ENCODE measurements around the gene PLXND1.

PLXND1 gene

GRCh38 chr3:129610276-129610675, 3.8 kb upstream of the PLXND1 start:
- Mint-ChIP-seq H3K27me3 (peaks cover 3% of the 10 kb centered on the region), H3K4me3 (no peak overlapping the region), H3K9me3 (no peaks in the 10 kb centered on the region), H3K36me3 (no peaks in the 10 kb centered on the region), H3K4me1 (peaks cover 4% of the 10 kb centered on the region), H3K27ac (no peak overlapping the region)

DNA sequence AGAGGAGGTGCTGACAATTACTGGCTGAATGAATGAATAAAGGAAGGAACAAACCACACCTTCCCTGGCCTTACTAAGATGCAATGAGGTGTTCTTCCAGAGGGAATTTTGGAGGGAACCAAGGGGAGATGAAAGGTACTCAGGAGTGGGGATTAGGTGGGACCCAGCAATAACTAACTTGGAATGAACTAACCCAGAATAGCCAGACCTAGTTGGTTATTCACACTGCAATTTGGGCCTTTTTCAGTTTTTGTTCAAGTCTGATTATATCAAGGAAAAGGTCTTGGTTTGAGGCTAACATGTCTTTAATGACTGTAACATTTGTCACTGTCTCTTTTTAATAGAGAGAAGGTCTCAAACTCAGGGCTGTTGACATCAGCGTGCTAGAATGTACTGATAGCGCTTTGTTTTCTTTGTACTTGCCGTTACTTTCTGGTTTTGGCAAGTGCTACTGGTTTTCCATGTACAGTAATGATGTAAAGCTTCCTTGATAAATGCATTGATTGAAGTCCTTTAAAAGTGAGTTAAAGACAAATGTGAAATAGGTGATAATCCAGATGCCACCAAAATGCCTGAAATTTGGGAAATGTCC, 3.2 kb upstream of the PLXND1 start:
- Mint-ChIP-seq H3K27me3 (peaks cover 3% of the 10 kb centered on the region), H3K27ac (peak overlapping the region; percentile 3), H3K4me1 (peaks cover 4% of the 10 kb centered on the region), H3K9me3 (no peaks in the 10 kb centered on the region), H3K4me3 (no peak overlapping the region), H3K36me3 (no peaks in the 10 kb centered on the region)

DNA sequence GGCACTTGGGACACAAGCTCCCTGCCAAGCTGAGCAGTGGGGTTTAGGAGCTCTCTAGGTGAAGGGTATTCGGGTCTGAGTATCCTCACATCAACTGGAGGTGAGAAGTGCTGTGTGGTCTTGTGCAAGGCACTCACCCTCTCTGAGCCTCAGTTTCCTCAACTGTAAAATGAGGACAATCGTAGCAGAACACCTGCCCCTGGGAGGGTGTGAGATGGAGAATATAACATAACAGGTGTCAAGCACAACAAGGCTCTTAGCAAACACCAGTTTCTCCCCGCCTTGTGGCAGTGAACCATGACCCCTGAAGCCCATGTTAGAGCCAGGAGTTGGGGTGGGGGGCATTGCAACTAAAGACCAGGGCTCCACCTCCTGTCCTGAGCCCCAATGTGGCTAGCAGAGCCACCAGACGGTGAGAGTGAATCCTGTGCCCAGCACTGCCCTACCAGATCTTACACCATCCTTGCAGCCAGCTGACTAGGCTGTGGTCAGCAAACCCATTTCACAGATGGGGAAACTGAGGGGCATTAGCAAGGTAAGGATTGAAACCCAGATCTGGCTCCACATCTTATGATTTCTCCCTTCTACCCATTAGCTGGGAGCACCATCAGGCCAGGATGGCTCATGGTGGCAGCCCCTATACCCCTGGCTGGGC, 2.6 kb upstream of the PLXND1 start:
- H3K9me3 Mint-ChIP-seq: no peaks in the 10 kb centered on the region
- H3K27ac Mint-ChIP-seq: peak overlapping the region; percentile 3
- H3K4me1 Mint-ChIP-seq: peaks cover 4% of the 10 kb centered on the region
- no peaks in the 10 kb centered on the region for H3K36me3 Mint-ChIP-seq
- H3K4me3 Mint-ChIP-seq: no peak overlapping the region
- H3K27me3 Mint-ChIP-seq: peaks cover 7% of the 10 kb centered on the region

DNA sequence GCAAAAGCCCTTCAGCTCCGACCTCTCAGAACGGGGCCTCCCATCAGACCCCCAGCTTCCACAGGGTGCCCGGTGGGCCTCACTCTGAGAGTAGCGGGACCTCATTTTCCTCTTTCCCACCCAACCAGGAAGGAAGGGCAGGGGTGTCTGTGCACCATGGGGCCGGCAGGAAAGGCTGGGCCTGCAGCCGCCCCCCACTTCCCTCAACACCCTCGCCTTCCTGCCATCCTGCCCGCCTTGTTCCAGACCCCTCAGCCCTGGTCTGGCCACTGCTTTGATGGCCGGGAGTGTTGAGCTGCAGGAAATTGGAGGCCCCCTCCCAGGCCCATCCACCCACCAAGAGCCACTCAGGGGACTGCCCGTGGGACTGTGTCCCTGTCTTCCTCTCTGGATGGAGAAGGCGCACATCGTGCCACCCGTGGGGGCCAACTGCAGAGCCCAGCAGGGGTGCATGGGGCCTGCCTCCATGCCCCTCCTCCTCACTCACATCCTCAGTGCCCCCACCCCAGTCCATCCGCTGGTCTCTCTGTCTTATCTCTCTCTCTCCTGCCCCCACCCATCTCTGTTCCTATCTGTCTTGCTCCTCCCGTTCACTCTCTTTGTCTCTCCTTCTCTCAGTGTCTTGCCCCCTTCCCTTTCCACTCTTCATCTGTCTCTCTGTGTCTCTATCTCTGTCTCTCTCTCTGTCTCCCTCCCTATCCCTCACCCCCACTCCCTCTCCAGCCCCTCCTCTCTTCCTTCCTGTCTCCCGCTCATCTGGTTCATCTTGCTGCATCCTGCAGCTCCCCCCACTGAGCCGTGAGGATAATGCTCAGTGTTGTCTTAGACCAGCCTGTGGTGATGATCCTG, 1.8 kb upstream of the PLXND1 start:
- Mint-ChIP-seq H3K4me1 (peaks cover 4% of the 10 kb centered on the region), H3K27me3 (peaks cover 9% of the 10 kb centered on the region), H3K36me3 (no peaks in the 10 kb centered on the region), H3K27ac (no peak overlapping the region), H3K9me3 (no peaks in the 10 kb centered on the region), H3K4me3 (peak overlapping the region; percentile 26)

DNA sequence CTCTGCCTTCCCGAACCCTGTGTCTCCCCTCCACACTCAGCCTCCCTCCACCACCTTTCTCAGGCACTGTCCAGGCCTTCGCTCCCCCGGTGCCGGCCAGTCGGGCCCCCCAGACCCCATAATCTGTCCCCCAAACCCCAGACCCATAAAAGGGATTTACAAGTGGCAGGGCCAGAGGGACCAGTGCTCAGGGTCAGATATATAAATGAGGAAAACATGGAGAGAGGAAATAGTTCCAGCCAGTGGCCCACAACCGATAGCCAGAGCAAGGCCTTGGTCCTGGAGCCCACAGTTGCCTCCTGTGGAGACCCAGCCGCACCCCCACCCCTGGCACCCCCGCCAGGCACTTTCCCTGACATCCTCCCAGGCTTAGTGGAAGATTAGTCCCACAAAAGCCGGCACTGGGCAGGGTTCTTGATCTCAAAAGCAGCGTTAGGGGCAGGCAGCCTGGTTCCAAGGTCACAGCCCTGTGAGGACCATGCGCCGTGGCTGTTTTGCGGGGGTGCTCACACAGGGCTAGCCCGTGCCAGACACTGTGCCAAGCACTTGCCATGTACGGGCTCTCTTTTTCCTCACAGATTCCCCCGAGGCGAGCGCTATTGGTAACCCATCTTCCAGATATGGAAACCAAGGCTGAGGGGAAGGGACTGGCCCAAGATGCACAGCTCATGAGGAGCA, 1.1 kb upstream of the PLXND1 start:
- peak overlapping the region; percentile 89 for H3K4me3 Mint-ChIP-seq
- H3K27me3 Mint-ChIP-seq: peaks cover 9% of the 10 kb centered on the region
- H3K9me3 Mint-ChIP-seq: no peaks in the 10 kb centered on the region
- H3K36me3 Mint-ChIP-seq: no peaks in the 10 kb centered on the region
- H3K4me1 Mint-ChIP-seq: peaks cover 4% of the 10 kb centered on the region
- H3K27ac Mint-ChIP-seq: no peak overlapping the region

DNA sequence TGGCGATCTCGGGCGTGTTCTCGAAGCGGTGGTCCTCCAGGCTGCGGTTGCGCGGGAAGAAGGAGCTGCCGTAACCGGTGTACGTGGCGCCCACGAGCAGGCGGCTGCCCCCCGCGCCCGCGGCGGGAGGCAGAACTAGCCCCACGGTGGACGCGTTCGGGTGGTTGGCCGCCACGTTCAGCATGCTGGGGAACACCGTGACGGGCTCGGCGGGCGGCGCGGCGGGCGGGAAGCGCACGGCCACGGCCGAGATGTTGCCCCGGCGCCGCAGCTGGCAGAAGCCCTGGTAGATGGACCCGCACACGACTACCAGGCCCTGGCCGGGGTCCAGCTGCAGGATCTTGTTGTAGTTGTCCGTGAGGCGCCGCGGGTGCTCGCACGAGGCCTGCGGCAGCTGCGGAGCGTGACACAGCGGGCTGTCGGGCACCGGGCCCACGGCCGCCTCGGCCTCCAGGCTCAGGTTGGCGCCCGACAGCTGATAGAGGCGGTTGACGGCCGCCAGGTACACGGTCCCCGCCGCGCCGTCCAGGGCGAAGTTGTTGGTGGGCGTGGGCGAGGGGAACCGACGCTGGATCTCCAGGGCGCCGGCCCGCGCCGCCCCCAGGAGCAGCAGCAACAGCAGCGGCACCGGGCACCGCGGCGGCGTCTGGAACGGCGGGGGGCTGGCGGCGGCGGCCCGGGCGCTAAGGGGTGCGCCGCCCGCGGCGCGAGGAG, 397 bp downstream of the PLXND1 start:
- Mint-ChIP-seq H3K4me1 (peaks cover 4% of the 10 kb centered on the region), H3K27ac (no peak overlapping the region), H3K4me3 (peak overlapping the region; percentile 89), H3K9me3 (no peaks in the 10 kb centered on the region), H3K36me3 (no peaks in the 10 kb centered on the region), H3K27me3 (peaks cover 9% of the 10 kb centered on the region)

DNA sequence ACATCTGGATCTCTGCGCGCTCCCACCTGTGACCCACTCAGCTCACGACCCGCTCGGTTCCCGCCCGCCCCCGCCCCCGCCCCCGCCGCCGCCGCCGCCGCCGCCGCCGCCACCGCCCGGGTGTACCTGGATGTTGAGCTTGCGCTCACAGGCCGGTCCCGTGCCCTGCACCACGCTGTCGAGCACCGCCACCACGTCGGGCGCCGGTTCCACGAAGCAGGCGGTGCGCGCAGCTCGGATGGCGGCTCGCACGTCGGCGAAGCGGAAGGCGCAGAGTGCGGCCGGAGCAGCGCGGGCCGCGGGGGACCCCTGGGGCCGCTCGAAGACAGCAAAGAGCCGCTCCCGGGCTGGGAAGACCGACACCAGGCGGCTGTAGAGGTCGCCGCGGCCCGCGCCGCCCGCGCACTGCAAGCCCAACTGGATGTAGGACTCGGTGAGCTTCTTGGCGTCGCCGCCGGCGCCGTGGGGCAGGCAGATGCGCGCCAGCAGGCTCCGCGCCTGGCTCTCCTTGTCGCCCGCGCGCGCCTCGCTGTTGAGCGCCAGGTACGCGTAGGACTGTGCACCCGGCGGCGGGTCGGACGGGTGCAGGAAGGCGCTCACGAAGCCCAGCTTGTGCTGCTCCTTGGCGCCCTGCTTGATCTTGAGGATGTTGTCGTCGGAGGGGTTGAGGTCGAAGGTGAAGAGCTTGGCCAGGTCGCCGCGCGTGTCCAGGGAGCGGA, 1.1 kb downstream of the PLXND1 start:
- H3K9me3 Mint-ChIP-seq: no peaks in the 10 kb centered on the region
- peaks cover 4% of the 10 kb centered on the region for H3K4me1 Mint-ChIP-seq
- H3K36me3 Mint-ChIP-seq: no peaks in the 10 kb centered on the region
- peak overlapping the region; percentile 89 for H3K4me3 Mint-ChIP-seq
- peaks cover 9% of the 10 kb centered on the region for H3K27me3 Mint-ChIP-seq
- H3K27ac Mint-ChIP-seq: peak overlapping the region; percentile 25

- Mint-ChIP-seq H3K9me3 (no peaks in the 10 kb centered on the region), H3K27me3 (peaks cover 9% of the 10 kb centered on the region), H3K4me1 (peaks cover 4% of the 10 kb centered on the region), H3K27ac (no peak overlapping the region), H3K4me3 (peak overlapping the region; percentile 30), H3K36me3 (no peaks in the 10 kb centered on the region)
Measured at GRCh38 chr3:129604767-129605166, 1.7 kb downstream of the PLXND1 start.

DNA sequence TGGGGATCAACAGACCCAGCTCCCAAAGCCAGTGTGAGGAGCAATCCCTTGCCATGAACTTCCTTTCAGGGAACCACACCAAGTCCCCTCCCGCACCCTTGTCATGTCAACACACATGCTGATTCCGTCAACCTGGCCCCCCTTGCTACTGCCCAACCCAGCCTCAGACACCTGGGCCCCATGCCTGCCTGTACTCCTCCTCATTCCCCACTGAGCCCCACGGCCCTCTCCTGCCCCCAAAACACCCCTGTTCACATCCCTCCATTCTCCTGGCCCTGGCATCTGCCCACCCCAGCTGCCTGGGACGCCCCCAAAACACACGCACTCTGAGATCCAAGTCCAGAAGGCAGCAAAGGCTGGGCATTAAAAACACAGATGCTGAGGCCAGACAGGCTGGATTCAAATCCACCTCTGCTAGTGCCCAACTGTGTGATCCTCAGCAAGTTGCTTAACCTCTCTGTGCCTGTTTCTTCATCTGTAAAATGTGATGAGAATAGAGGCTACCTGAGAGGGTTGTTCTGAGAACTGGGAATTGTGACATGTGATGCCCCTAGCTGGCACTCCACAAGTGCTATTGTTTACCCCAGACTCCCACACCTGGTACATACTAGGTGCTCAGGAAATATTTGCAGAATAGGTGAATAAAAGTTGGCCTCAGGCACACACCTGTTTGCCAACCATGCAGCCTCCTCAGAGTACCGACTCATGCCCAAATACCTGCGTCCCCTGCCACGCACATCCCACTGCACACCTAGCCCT, 2.3 kb downstream of the PLXND1 start:
- no peaks in the 10 kb centered on the region for H3K36me3 Mint-ChIP-seq
- no peaks in the 10 kb centered on the region for H3K9me3 Mint-ChIP-seq
- H3K4me3 Mint-ChIP-seq: peak overlapping the region; percentile 15
- peaks cover 9% of the 10 kb centered on the region for H3K27me3 Mint-ChIP-seq
- H3K4me1 Mint-ChIP-seq: peaks cover 4% of the 10 kb centered on the region
- no peak overlapping the region for H3K27ac Mint-ChIP-seq

- no peaks in the 10 kb centered on the region for H3K9me3 Mint-ChIP-seq
- peaks cover 4% of the 10 kb centered on the region for H3K4me1 Mint-ChIP-seq
- H3K36me3 Mint-ChIP-seq: no peaks in the 10 kb centered on the region
- no peak overlapping the region for H3K27ac Mint-ChIP-seq
- H3K27me3 Mint-ChIP-seq: peaks cover 9% of the 10 kb centered on the region
- H3K4me3 Mint-ChIP-seq: no peak overlapping the region
Measured at GRCh38 chr3:129603561-129603942, 2.9 kb downstream of the PLXND1 start.

DNA sequence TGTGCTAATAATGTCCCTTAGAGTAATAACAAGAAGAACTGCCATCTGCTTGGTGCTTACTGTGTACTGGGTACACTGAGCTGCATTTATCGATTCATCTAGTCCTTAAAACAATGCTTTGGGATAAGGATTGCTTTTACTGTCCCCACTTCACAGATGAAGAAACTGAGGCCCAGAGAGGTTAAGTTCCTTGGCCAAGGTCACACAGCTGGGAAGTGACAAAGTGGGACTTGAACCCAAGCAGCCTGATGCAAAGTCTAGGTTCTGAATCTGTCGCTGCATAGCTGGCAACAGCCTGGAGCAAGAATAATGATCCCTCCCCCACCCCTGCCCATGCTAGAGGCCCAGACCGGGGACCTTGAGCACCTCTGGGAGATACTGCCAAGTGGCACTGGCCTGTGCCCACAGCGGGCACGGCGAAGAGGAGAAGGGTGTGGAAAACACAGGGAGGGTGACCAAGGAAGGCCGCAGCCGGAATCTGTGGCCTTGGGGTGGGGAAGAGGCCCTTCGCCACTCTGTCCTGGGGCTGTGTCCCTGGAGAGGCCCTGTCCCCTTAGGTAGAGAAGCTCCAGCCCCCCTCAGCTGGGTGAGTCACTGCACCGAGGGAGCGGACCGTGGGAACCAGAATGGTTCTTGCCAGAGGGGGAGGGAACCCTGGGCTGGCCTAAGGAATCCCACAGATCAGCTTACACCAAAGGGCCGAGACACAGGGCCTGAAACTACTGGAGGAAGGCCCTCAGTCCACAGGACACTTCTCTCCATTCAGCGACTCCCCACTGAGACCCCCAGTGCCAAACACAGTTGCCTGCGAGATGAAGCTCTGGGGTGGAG, 3.5 kb downstream of the PLXND1 start:
- H3K9me3 Mint-ChIP-seq: no peaks in the 10 kb centered on the region
- no peak overlapping the region for H3K27ac Mint-ChIP-seq
- no peak overlapping the region for H3K4me3 Mint-ChIP-seq
- peaks cover 4% of the 10 kb centered on the region for H3K4me1 Mint-ChIP-seq
- H3K36me3 Mint-ChIP-seq: no peaks in the 10 kb centered on the region
- peaks cover 9% of the 10 kb centered on the region for H3K27me3 Mint-ChIP-seq

- Mint-ChIP-seq H3K27ac (no peak overlapping the region), H3K36me3 (no peaks in the 10 kb centered on the region), H3K4me3 (no peak overlapping the region), H3K4me1 (peaks cover 4% of the 10 kb centered on the region), H3K9me3 (no peaks in the 10 kb centered on the region), H3K27me3 (peaks cover 9% of the 10 kb centered on the region)
Measured at GRCh38 chr3:129602309-129602708, 4.2 kb downstream of the PLXND1 start.

DNA sequence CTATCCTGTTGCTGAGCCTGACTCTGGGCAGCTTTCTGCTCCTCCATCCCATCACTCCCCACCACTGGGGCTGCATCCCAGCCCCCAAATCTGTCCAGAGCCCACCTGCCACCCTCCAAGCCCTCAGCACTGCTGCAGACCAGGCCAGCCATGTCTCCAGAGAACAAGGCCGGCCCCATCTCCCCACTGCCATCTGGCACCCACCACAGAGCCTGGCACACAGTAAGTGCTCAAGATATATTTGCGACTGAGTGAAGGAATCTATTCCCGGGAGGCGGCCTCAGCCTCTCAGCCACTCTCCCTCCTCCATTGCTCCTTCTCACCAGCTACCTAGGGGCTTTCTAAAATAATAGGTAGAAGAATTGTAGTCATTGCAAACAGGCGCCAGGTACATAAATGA, 4.8 kb downstream of the PLXND1 start:
- no peak overlapping the region for H3K4me3 Mint-ChIP-seq
- H3K27me3 Mint-ChIP-seq: peaks cover 9% of the 10 kb centered on the region
- H3K4me1 Mint-ChIP-seq: peaks cover 4% of the 10 kb centered on the region
- no peaks in the 10 kb centered on the region for H3K9me3 Mint-ChIP-seq
- H3K36me3 Mint-ChIP-seq: no peaks in the 10 kb centered on the region
- H3K27ac Mint-ChIP-seq: no peak overlapping the region

All from activated naive CD4-positive, alpha-beta T cell treated with anti-CD3 and anti-CD28 coated beads, Interleukin-2, amount 50 U/mL, for 24 hours (primary cell).